Stimulated activated CD8-positive, alpha-beta memory T cell treated with anti-CD3 and anti-CD28 coated beads, Interleukin-15, amount 100 ng/mL, for 4 hours (primary cell): ENCODE data around the gene AFF3.

Experiments
- DNase-seq, 2 donors: peaks; one replicate each; pipeline ENCODE4 v3.0.0-alpha.2; 2020; ENCODE audit warnings: low read depth in 2 of 2

Gene AFF3

DNA sequence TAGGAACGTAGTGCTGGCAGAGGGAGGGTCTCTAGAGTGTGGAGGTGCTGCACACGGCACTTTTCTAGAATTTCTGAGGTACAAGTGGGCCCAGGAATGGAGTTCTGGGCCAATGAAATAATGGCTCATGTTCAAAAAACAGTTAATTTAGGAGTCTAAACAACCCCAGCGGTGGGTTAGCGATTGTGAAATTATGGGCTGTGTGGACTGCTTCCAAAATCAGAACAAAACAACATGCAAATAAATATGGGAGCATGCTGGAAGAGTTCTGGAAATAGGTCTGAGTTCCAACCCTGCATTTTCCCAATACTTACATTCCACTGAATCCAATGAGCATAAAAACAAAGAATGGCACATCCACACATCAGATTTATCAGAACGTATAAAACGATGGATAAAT, 317.6 kb downstream of the AFF3 start:
- DNase-seq: no peak

DNA sequence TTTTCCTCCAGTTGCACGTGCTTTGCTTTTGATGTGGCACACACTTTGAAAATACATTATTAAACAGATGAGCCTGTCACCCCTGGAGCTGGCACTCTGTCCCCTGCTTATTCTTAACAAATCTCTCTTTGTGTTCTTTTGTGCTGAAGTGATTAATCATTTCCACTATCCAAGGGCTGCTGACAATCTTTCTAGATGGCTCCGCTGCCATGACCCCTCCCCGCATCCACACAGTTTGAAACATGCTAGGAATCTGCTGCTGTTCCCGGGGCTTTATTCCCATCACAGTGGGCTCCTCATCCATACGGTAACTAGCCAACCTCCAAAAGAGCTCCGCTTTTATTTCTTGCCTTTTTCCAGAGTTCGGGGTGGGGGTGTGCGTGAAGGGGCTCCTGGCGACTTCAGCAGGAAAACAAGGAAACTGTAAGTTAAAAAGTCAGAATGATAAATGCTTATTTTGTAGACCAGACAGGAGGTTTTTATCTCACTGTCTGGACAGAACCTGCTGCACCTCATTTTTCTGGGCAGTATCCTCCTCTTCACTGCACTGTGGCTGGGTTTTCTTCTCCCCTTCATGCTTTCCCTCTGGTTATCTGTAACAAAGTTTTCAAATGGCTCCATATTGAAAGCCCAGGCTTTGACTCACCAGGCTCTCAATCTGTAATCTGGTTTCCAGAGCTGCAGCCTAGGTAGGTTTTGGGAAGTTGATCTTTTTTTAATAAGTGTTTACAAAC, 319.7 kb downstream of the AFF3 start:
- DNase-seq: no peak

DNA sequence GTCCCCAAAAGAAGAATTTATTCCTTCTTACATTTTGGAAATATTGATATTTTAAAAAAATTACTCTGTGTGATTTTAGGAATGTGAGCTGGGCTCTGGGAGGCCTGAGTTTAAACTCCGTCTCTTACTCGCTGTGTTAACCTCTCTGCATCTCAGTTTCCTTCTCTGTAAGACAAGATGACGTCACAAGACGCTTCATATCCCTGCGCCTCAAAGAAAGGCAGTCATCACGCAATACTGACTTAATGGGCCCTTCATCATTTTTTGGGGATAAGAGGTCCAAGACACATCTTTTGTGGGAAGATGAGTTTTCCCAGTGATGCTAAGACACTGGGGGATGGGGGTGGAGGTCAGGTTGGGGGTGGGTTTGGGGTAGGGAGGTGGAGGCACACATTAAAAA, 320.4 kb downstream of the AFF3 start:
- DNase-seq: no peak

DNA sequence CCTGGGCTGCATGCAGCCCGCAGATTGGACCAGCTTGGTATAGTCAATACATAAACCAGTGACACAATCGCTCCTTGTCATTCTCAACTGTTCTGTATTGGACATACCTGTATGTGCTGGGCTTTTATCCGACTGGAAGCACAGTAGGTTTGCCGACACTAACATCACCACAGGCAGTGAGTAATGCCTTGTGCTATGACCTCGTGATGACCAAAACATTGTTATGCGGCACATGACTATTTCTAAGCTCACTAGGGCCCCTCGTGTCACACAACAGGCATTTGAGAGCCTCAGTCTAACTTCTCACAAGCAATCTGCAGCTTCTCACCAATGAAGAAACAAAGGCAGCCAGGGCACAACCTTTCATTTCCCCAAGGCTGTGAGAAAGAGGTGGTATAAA, 320.8 kb downstream of the AFF3 start:
- no peak for DNase-seq

DNA sequence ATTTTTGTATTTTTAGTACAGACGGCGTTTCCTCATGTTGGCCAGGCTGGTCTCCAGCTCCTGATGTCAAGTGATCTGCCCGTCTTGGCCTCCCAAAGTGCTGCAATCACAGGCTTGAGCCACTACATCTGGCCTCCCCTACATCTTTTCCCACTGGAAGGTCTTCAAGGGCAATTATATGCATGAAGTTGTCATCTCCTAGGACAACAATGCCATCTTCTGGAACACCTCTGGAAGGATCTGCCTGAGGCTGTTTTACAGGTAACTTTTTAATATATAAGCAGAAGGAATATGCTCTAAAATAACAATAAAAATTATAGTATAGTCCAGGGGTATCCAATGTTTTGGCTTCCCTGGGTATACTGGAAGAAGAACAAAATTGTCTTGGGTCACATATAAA, 321.4 kb downstream of the AFF3 start:
- DNase-seq: no peak

DNA sequence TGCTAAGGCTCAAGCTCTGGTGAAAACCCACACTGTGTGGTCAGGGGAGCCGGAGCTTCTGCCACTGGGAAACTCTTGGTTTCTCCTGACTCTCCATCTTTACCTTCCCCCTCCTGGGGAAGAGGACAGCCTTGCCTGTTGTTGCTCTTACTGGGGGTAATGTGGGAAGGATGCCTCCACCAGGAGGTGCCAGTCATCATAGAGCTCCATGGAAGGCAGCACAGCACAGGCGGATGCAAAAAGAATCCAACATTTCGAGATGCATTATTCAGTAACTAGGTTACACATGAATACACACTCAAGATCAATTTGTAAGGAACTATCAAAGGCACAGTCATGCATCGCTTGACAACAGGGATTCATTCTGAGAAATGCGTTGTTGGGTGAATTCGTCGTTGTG, 322.6 kb downstream of the AFF3 start:
- DNase-seq: no peak

DNA sequence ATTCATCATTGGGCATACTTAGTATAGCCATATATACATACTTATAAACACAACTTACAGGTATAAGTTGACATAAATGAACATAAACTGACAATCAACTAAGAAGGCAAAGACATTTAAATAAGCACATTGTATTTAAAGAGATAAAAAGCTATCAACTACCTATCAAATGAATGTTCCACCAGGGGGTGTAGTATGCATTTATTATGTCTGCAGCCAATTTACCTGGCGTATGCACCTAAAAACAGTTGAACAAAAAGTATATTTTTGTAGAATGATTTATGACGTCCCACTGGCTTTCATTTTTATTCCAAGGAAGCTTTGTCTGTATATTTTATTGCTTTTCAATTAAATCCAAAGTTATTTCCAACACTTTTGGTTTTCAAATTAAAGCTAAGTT, 323.5 kb downstream of the AFF3 start:
- no peak for DNase-seq

DNA sequence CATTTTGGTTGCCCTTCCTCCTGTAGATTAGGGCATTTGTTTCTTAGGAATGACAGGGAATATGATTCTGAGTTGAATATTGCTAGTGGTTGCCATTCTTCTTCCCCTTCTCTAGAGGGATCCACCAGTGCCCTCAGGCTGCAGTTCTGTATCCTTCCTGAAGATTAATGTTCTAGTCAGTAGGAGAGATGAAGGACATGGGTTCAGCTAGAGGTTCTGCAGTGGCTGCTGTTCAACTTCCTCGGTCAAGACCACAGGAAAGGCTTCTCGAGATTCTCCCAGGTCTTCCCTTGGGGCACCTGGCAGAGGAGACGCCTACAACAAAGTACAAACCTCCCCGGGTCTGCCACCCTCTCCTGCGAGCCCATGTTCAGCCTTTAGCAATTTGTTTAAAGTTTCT, 325.5 kb downstream of the AFF3 start:
- no peak for DNase-seq

DNA sequence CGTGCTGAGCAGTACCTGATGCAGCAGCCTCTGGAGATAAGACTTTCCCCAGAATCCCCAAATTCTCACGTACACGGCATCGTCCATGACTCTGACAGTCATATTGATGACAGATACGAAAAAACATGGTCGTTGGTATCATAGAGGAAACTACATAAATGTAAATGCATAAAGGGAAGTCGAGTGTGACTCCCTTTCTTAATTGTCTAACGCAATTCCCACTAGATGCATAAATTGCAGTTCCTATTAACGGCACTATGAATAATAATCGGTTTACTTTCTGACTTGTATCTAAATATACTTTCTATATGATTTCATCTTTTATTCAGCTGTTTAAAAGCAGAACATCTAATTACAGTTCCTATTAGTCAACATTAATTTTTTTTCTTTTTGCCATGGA, 330.0 kb downstream of the AFF3 start:
- no peak for DNase-seq

DNA sequence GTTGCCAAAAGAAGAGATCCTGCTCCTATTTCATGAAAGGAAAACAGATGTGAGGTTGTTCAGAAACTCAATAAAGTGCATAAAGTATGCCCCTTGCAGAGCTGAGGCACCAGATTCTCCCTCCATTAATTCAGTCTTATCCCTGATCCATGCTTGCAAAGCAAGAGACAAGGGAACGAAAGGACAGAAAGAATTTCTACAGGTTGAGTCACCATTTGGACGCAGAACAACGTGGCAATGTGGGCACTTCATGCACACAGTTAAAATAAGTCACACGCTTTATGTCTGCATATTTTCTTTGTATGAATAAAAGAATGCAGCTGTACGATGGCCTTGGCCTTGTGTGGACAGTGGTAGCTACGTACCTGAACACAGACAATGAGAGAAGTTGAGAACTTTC, 330.8 kb downstream of the AFF3 start:
- DNase-seq: no peak

DNA sequence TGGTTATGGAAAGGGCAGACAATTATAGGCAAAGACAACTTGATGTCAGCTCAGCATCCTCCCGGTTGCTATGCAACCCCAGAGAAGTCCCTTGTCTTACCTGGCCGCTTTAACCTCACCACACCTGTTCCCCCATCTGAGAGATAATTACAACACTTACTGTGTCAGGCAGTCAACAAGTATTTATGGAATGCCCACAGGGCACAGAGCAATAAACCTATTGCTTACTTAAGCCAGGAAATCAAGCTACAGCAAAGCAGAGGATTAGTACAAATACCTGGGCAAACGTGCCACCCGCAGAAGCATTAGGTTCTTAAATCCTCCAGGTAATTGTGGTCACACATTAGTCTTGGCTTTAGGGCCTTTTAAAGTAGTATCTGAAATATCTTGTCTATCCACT, 332.2 kb downstream of the AFF3 start:
- DNase-seq: no peak

DNA sequence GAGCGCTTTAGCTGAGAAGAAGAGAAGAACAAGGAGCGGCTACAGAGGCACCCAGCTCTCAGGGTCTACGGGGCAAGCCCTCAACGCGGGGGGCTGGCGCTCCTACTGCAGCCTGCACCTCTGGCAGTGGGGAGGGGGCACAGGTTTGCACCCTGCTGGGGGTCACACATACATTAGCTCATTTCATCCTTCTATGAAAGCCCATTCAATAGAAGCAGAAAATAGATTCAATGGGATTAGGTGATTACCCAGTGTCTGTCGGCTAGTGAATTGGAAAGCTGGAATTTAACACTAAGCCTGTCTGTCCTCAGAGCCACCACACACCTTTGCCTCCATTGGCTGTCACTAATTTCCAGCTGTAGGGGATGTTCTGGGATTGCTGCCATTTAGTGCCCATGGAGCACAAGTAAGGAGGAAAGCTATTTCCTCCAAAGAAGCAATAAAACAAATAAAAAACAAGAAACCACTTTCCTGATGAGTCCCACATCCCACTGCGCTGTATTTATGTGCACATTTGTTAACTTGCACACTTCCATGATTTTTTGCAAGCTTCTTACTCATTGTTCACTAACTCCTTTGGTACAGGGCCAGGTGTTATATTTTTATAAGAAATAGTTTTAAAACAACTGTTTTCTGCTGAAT, 333.0 kb downstream of the AFF3 start:
- DNase-seq: no peak

DNA sequence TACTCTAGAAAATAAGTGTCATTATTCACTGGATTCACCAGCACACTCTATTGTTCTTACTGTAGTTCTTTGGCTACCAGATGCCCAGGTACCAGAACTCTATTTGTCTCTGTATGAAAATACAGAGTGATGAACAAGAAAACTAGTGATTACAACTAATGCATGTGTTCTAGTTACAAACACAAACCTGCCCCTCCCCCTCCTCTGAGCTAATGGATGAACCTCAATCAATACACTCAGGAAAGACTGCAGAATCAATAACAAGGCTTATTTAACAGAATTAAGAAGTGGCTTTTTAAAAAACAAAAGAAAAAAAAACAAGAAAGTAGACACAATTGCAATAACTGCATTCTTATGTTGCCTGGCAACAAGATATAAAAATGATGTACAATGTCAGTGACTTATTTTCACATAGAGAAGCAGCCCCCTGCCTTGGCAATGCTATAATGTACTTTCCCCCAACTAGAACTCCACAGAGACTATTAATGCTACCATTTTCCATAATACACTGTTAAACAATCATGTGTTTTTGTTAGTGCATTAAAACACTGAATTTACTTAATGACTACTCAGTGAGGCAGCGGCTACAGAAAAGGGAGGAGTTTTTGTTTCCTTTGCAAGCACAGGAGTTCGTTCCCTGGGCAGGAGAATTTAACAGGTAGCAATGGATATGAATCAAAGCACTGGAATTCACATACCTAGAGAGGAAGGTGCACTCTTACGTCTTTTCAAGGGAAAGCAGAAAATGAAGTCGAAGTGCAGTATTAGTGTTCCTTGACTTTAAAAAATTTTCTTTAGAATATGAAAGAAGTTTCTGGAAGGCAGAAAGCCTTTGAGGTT, 333.8 kb downstream of the AFF3 start:
- no peak for DNase-seq

DNA sequence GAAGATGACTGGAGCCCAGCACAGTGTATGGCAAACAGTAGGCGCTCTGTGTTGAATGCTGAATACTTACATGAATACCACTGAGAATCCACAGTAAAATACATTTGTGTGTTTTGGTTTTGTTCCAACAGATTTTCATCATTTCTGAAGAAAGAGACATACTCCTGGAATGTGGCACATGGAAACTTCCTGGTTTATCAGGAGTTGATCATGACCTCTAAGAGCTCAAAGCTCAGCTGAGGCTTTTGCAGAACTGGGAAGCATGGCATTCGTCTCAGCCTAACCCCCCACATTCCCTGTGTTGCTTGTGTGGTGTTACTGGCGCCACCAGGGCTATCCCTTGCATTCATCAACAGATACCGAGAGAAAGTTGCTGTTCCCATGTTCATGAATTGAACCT, 335.6 kb downstream of the AFF3 start:
- no peak for DNase-seq

DNA sequence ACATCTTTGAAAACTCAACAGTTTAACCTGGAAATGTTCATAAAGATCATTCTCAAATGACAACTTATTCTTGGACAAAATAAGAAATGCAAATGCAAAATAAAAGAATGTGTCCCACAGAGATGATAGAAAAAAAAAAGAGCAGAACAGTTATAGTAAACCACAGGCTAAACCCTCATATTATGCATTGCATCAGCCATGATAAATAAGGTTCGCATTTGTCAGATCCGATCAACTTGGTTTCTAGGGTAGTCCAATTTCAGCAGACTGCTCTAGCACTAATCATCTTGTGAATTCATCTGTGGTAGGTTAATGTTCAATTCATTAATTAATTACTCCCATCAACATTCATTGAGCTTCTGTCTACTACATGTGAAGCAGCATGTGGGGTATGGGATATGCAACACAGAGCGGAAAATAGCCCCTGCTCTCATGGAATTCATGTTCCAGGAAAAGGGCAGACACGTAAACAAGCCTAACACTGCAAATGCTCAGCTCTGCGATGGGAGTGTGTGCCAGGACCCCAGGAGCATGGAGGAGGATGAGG, 336.4 kb downstream of the AFF3 start:
- DNase-seq: no peak

DNA sequence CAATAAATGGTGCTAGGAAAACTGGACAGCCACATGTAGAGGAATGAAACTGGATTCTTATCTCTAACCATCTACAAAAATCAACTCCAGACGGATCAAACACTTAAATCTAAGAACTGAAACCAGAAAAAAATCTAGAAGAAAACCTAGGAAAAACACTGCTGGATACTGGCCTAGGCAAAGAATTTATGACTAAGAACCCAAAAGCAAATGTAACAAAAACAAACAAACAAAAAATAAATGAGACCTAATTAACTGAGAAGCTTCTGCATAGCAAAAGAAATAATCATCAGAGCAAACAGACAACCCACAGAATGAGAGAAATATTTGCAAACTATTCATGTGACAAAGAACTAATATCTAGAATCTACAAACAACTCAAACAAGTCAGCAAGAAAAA, 338.5 kb downstream of the AFF3 start:
- no peak for DNase-seq

DNA sequence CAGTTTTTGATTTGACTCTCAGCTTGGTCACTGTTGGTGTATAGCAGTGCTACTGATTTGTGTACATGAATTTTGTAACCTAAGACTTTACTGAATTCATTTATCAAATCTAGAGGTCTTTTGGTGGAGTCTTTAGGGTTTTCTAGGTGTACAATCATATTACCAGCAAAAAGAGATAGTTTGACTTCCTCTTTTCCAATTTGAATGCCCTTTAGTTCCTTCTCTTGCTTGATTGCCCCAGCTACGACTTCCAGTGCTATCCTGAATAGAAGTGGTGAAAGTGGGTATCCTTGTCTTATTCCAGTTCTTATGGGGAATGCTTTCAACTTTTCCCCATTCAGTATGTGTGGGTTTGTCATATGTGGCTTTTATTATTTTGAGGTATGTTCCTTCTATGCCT, 339.7 kb downstream of the AFF3 start:
- DNase-seq: no peak

DNA sequence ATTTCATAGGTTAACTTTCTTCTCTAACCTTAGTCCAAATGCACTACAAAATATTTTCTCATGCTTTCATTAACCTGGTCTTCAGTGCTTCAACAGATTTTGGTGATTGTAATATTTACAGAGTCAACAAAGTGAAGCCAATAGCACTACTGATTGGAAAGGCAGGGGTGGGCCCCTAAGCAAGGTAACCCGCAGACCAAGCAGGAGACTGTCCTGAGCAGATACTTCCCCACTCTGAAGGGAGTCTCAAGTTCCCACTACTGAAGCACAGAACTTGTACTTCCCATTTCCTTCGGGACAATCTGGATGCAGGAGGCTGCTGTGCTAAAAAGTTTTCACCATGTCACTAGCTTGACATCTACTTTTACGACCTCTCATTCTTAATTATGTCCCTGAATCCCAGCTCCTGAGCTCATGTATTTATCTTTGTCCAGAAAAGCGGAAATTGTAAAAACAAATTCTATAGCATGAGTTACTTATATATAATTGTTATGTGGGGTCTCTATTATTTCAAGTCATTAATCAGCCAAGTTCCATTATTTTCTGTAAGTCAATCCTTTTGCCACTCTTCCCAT, 341.0 kb downstream of the AFF3 start:
- no peak for DNase-seq

DNA sequence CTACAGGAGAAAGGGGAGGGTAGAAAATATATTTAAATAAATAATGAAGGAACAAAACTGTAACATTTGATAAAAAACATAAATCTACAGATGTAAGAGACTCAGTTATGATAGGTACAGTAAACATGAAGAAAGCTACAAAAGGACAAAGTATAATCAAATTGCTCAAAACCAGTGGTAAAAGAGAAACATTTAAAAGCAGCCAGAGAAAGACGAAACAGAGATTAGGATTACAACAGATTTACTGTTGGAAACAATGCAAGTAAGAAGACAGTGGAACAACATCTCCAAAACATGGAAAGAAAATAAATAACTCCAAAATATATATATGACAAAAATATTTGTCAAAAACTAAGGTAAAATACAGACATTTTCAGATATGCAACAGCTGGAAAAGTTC, 344.9 kb downstream of the AFF3 start:
- no peak for DNase-seq

DNA sequence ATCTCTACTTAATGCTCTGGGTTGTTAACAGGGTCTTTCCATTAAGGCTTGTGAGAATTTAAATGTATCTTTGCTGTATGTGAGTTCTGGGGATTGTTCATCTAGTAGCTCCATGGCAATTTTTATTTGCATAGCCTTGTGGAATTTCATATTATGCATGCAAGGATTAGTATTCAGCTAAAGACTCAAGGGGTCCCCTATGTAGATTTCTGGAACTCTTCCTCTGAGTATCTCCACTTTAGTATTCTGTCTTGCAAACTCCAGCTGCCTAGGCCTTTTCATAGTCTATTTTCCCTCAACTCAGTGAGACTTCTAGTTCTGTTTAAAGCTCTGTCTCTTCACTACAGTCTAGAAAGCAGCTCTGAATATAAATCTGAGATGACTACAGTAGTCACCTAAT, 348.0 kb downstream of the AFF3 start:
- DNase-seq: no peak

DNA sequence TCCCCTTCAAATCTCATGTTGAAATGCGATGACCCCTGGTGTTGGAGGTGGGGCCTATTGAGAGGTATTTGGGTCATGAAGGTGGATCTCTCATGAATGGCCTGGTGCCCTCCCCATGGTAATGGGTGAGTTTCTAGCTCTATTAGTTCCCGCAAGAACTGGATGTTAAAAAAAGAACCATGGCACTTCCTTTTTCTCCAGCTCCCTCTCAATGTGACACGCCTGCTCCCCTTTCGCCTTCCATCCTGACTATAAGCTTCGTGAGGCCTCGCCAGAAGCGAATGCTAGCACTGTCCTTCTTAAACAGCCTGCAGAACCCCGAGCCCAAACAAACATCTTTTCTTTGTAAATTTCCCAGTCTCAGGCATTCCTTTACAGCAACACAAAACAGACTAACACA, 349.4 kb downstream of the AFF3 start:
- no peak for DNase-seq

DNA sequence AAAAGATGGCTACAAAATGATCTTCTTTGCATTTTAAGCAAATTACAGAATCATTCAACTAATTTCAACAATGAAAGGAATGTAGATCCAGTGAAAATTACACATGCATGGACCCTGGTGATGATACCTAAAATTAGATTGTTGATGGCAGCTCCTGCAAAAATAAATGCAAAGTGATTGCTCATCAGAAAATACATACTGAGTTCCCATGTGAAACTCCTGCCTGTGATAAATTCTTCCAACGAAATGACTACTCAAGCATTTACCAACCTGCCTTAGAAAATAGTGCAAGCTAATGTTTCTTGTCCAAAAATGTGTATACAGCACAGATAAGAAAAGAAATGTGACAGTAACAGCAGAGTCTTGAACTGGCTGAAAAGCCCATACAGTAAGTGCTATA, 352.5 kb downstream of the AFF3 start:
- no peak for DNase-seq
